H4 (cell line): ENCODE measurements around the gene PDZD2. TPM values are rescaled to one million over a fixed set of nuclear protein-coding genes. Genes with fewer than 3 reads are reported as not detected.
A peak's percentile ranks its signal among the peaks of the same experiment; 100 is the strongest.
"Not testable (repeated sequence)": the region's sequence is repeated elsewhere in the genome, so short reads cannot be mapped to it uniquely, and the experiment has no call there.

ENCODE experiments used
- DNase-seq: peaks from one replicate; pipeline ENCODE4 v3.0.0-alpha.2; 2015; ENCODE audit warnings: low spot score
- total RNA-seq: library from RNA; depleted of rRNA; stranded (reverse); fragments of >200 nt; shearing (Covaris generic); gene quantifications from 2 replicates; pipeline ENCODE4 v1.2.3, GENCODE V29; 2014

PDZD2 gene
- total RNA-seq, 1 experiment from 2014 or later: 1.2 TPM

DNA sequence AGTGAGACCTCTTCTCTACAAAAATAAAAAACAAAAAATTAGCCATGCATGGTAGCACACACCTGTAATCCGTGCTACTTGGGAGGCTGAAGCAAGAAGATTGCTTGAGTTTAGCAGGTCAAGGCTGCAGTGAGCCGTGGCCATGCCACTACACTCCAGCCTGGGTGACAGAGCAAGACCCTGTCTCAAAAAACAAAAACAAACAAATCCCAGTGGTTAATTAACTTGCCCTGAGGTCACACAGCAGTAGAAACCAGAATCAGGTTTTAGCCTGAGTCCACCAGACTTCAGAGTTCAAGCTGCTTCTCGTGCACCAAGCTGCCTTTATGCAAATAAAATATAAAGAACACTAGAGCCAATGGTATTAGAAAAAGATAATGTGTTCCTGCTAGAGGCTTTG is 365.5 kb downstream of the PDZD2 start:
- DNase-seq: no peak

DNA sequence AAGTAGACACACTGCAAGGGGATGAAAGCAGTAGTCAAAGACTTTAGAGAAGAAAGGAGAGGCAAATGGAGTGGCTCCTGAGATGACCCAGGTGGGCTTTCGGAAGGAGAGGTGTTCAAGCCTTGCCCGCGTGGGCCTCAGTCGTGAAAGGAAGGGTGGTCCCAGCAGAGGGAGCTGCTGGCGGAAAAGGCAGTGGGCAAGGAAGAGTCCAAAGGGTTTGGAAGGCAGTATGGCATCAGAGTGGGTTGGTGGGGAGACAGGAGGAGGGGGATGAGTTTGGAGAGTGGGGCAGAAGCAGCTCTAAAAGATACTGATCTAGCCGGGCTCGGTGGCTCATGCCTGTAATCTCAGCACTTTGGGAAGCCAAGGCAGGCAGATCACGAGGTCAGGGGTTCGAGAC is 369.8 kb downstream of the PDZD2 start:
- no peak for DNase-seq

DNA sequence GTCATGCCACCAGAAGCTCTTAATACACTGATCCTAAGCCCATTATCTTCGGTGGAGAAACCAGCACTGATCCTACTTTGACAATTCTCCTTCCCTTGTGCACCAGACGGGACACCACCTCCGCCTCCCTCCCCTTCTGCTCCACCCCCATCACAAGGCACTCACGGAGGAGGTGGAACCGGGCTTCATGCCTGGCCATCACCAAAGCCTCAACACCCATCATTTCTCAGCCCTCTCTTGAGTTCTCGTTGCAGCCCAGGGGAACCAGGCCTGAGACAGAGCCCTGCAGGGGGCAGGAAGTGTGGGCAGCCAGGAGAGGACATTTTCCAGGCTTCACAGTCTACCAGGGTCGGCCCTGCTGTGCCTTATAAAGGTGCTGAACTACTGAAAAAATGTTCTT is 374.7 kb downstream of the PDZD2 start:
- no peak for DNase-seq

DNA sequence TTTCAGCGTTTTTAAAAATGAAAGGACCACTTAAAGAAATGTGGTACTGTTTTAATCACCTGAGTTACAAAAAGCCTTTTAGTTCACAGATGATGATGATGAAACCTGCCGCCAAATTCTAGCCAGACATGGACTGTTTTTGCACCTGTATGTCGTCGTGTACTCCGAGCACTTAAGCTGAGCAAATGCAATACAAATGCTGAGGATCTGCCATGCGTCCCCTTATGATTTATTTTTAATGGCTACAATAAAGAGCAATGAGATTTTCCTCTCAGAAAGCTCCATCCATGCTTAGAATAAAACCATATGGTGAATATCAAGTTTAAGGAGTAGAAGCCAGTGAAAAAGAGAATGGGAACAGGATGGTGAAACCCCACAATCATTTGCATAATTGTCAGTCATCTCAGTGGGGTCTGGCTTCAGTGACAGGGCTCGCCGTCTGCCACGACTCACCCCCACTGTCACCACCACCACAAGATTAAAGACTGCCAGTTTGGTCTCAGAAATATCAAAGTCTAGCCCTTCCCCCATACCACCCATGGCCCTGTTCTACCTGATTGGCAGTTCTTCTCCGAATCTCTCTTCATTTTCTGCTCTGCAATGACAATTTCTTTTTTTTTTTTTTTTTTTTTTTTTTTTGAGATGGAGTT is 375.3 kb downstream of the PDZD2 start:
- no peak for DNase-seq

DNA sequence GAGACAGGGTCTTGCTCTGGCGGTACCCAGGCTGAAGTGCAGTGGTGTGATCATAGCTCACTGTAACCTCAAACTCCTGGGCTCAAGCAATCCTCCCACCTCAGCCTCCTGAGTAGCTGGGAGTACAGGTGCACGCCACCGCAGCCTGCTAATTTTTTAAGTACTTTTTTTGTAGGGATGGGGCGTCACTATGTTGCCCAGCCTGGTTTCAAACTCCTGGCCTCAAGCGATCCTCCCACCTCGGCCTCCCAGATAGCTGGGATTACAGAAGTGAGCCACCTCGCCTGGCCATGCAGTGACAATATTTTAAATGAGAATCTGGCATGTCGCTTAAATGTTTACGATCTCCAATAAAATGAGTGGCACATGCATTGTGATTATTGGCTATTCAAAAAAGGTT is 376.3 kb downstream of the PDZD2 start:
- not testable (repeated sequence) for DNase-seq

DNA sequence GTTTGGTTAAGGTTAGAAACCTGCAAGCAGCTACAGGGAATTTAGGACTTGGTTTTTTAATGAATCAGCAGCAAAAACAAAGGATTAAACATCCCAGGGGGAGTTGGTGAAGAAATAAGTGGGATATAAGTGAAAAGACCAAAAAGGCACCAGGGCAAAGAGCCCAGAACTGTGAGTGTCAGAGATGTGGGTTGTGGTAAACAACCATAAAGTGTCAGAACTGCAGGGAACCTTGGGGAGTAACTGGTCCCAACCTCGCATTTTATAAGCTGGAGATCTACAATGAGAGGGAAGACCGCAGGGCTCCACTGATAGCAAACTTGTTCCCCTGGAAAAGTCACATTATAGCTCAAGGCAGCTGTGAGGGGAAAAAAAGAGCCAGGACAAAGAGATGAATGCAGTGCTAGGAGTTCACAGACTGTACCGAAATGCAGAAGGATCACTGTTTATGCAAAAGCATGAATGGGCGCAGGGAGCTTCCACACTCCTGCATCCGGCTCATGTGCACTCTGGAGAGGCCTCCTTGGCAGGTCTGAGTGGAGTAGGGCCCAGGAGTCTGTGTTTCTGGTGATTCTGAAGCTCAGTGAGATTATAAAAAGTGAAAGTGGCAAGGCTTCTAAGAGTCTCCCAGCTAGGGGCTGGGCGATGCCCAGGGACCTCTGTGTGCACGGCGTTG is 378.9 kb downstream of the PDZD2 start:
- peak; percentile 50 for DNase-seq

DNA sequence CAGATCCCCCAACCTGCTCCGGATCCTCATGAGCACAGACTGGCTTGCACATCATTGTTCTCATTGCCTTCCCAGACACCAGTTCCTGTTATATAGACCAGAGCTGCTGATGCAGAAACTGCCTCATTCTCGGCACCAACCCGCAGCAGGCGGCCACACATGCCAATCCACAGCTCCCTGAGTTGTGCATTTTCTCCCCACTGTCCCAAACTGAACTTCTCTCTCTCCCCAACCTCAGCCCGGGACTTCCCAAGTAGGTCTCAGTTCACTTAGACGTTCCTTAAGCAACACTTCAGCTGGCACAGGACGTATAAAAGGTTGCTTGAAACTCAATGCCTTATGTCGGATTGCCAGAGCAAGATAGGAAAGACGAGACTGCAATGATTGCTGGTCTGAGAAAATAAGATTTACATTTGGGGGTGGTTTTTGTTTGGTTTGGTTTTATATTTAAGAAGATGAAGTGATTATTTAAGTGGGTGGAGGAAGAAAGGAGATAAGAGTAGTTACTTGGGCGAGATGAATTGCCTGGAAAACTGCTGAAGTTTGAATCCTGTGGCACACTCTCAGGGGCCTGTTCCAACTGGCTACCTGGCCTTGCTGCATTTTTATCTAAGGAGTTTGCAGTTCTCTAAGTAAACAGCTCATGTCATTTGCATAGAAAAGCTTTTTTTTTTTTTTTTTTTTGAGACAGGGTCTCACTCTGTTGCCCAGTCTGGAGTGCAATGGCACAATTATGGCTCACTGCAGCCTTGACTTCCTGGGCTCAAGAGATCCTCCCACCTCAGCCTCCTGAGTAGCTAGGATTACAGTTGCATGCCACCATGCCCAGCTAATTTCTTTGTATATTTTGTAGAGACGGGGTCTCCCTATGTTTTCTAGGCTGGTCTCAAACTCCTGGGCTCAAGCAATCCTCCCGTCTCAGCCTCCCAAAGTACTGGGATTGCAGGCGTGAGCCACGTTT is 379.8 kb downstream of the PDZD2 start:
- peak; percentile 51 for DNase-seq

DNA sequence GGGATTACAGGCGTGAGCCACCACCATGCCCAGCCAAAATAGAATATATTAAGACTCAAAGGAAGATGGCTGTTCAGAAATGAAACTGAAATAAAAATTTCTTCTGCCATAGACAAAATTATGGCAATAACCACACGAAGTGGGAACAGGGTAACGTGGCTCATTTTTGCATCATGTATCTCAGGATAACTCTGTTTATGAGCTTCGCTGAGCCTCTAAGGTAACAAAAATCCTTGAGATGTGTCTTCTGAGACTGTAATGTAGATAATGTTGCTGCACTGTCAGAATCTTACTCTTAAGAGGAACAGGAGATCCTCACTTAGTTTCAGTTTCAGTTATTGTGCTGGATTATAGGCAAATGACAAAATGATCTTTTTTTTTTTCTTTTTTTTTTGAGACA is 381.3 kb downstream of the PDZD2 start:
- DNase-seq: no peak

DNA sequence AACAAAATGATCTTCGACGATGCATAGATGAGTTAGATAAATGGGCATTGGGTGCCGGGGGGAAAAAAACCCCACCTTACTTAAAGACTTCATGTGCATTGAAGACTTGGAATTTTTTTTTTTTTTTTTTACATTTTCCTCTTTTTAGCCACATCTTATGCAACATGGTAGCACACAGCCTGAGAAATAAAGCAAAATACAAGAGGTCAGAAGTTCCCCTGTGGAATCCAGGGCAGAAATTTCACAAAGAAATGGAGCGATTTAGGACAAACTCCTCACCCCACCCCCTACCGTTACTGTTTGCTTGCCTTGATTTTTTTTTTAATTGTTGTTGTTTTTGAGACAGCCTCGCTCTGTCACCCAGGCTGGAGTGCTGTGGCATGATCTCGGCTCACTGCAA is 382.0 kb downstream of the PDZD2 start:
- DNase-seq: no peak

DNA sequence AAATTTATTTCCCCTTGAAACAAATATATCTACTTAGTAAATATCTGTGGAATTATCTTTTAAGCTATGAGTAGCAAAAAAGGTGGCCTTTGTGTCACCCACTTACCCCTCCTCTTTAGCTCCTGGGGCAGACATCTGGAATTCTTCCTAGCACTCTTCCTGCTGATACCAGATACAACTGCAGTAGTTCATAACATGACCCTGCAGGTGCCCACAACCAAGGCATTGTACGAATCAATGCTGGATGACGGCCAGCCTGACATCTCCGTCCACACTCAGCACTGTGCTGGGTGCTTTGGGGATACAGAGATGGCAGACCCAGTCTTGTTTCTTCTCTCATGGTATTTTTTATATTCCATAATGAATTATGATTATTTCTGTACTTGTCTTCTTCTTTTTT is 382.8 kb downstream of the PDZD2 start:
- no peak for DNase-seq

DNA sequence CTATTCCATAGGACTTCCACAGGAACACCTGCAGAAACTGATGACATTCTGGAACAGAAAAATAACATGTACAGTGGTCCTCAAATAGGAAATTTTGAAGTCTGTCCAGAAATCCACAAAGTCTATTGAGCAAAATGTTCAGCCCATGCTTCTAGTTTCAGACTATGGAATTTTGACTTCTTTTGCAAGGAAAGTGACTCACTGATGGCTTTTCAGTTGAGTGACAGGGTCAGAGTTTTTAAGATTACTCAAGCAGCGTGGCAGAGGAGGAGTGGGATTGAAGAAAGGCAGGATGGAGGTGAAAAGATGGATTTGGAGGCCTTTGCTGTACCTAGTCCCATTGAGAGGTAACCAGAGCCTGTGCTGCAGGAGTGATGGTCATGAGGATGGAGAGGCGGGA is 383.7 kb downstream of the PDZD2 start:
- no peak for DNase-seq

DNA sequence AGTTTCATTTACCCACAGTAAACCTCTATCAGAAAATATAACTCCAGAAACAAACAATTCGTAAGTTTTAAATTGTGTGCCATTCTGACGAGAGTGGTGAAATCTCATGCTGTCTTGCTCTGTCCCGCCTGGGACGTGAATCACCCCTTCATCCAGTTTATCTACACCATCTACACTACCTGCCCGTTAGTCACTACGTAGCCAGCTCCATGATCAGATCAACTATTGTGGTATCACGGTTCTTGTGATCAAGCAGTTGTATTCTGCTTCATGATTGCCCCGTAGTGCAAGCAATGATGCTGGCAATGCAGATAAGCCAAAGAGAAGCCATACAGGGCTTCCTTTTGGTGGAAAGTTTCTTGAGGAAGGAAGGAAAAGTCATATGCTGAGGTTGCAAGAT is 384.9 kb downstream of the PDZD2 start:
- DNase-seq: no peak

DNA sequence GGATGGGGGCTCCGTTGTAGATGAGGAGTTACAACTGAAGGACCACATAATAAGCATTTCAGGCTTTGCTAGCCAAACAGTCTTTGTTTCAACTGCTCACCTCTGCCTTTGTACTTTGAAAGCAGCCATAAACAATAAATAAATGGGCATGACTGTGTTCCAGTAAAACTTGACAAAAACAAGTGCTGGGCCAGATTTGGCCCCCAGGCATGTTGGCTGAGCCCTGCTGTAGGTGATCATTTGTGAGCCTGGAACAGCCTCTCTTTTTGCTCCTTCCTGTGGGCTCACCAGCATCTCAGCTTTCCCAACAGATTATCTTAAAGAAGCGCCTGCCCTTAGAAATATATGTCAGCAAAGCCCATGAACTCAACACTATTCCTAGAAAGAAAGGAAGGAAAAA is 385.8 kb downstream of the PDZD2 start:
- DNase-seq: no peak

DNA sequence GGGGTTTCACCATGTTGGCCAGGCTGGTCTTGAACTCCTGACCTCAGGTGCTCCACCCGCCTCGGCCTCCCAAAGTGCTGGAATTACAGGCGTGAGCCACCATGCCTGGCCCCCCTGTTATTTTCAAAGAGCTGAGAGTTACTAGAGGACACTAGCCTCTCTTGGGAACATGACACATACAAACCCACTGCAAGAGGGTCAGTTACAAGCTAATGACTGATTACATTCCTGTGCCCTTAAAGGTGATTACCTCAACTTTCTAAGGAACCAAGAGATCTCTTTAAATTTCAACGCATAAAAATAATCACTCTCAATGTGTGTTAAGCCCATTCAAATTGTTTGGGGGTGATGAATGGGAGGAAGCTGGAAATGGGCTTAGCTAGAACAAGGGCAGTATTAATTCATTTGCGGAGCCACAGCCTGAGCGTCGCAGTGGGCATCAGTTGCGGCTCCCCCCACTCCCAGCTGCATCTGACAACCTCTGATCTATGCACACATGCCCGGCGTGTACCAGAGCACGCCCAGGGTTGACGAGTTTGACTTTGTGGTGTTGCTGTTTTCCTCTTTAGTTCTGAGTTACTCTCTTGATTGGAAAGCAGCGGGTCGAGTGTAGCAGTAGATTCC is 388.3 kb downstream of the PDZD2 start:
- DNase-seq: no peak

DNA sequence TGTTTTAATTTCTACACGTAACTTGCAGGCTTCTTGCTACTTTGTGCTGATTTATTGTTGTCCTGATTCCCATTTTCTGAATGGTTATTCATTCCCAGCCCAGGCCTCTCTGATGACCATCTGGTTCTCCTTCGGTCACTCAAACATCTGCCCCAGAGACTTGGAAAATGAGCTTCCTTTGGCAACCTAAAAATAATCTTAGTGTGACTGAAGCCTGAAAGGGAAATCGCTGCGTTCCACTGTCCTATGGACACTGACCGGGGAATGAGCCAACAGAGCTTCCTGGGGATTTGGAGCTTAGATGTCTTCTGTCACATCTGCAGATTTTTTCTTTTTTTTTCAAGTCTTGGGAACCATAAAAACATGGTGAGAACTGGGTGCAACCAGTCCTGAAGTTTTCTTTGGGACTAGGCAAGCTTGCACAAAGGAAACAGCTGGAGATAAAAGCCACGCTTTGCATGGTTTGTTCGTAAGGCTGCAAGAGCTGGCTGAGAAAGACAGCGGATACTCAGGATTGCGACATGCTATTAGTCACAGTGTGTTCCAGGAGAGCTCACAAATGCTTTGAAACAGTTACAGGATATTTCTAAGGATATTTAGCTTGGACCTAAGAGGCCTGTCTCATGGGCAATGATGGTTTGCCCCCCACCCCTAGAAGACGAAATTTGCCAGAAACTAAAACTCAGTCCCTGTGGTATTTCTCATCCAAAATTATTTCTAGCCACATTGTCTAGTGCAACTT is 389.0 kb downstream of the PDZD2 start:
- DNase-seq: peak; percentile 95

DNA sequence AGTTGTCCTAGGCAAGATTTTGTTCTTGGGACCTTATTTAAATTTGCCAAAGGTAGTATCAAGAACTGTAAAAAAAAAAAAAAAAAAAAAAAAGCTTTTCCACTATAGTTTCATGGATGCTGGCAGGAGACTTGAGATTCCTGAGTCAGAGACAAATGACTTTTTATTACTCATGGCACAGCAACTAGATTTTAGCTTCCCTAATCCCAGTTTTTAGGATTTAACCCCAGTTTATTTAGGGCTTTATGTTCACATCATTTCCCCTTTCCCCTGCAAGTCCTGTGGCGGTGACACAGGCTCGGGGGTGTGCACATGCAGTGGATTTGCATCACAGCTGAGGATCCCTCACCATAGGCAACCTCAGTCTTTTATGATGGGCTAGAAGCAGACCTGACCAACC is 390.3 kb downstream of the PDZD2 start:
- no peak for DNase-seq

DNA sequence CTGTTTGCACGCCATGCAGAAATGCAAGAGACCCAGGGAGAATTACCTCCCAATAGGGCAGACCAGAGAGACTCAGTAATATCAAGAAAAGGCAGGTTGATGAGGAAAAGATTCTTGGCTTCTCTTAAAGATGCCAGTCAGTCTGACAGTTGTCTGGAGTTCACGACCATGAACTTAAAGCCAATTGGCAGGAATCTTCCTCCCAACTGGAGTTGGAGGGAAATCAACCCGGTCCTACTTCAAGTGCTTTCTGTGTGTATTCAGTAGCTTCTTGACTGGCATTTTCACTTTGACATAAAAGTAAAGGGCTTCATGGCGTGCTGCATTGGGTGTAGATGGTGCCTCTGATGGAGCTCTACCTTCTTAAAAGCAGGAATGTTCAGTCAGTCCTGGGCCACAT is 390.9 kb downstream of the PDZD2 start:
- no peak for DNase-seq

DNA sequence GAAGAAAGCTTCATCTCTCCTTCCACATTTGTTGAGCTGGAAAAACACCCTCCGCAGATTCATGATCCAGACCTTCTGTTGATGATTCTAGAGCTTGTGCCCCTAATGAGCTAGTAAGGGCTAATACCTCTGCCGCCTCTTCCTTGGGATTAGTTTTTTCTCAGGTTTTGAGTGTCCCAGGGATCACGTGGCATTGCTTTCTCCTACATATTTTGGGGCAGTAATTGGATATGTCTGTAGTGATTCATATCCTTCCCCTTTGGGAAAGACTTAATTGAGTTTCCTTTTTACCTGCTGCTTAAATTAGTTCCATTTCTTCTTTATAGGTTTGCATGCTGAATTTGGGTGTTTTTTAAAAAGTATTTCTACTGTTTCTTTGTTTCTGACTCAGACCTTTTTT is 391.3 kb downstream of the PDZD2 start:
- DNase-seq: no peak

DNA sequence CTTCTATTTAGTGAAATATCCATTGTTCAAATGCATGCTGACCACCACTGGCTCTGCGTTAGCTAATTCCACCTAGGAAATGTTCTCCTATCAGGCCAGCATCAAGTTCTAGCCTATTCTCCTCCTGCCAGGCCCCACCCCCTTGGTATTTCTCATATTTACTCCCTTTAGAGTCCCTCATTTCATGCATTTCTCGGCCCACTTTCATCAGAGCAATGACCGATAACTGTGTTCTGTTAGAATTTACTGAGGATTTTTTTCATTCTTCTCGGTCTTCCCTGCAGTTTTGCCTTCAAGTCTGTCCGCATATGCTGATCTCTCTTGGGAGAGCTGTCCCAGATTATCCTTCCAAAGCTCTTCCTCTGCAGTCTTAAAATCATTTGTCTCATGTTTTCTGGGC is 391.8 kb downstream of the PDZD2 start:
- DNase-seq: no peak

DNA sequence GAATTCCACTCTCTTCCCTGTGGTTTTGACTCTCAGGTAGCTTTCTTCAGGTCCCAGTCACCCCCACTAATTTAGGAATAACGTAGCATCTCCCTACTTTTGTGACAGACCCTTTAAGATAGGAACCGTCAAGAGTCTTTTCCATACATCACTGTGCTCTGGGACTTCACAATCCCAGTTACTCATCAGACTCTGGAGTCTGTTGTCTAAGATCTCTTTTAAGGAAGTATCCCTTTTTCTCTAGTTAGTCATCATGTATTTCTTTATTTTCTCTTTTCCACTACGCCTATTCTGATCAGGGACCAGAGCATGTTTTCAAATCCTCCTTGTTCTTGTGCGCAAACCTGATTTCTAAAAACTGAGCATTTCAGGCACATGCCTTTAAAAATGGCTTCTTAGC is 392.2 kb downstream of the PDZD2 start:
- no peak for DNase-seq

DNA sequence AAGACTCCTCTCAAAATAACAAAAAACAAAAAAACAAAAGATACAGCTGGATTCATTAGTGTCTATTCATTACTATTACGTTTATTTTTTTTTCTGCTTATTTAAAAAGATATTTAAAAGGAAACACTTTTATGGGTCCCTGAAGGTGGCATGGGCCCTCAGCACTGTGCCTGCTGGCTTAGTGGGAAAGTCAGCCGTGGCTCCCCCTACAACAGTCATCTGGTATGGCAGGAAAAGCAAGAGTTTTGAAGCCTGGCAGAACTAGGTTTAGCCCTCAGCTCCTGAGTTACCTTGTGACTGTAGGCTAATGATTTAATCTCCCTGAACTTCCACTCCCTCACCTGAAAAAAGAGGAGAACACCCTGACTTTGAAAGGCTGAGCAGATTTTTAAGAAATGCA is 399.6 kb downstream of the PDZD2 start:
- DNase-seq: no peak

DNA sequence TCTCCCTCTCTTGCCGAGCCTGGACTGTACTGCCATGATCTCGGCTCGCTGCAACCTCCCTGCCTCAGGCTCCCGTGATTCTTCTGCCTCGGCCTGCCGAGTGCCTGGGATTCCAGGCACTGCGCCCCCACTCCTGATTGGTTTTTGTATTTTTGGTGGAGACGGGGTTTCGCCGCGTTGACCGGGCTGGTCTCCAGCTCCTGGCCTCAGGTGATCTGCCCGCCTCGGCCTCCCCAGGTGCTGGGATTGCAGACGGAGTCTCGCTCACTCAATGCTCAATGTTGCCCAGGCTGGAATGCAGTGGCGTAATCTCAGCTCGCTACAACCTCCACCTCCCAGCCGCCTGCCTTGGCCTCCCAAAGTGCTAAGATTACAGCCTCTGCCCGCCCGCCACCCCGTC is 400.2 kb downstream of the PDZD2 start:
- DNase-seq: not testable (repeated sequence)
